DND-41 (cell line): ENCODE measurements around the gene CCDC3.

Experiments
- ATAC-seq: fragments of 200-7000 bp; cut with Tn5 transposase; 3 replicates; pipeline ENCODE4 v1.9.1; 2021; ENCODE audit warnings: low read depth; ENCODE audit not compliant: insufficient read depth
- DNase-seq: peaks from one replicate; pipeline ENCODE4 v3.0.0-alpha.2; 2020
- H2AFZ ChIP-seq: 2 replicates; pipeline ENCODE4 v1.6.0; 2012; ENCODE audit warnings: low read depth, low read length
- H3K27ac ChIP-seq: 2 replicates; pipeline ENCODE4 v1.5.1; 2012; ENCODE audit warnings: low read length, inconsistent platforms
- H3K27me3 ChIP-seq: fragments of 200-600 bp; sonication (generic); 2 replicates; pipeline ENCODE4 v1.6.0; 2012; ENCODE audit warnings: low read length, mild to moderate bottlenecking, inconsistent platforms; ENCODE audit not compliant: insufficient read depth, poor library complexity
- H3K36me3 ChIP-seq: 2 replicates; pipeline ENCODE4 v1.5.1; 2012; ENCODE audit warnings: low read length, inconsistent platforms; ENCODE audit not compliant: insufficient read depth
- H3K4me1 ChIP-seq: 2 replicates; pipeline ENCODE4 v1.5.1; 2012; ENCODE audit warnings: mild to moderate bottlenecking, low read length; ENCODE audit not compliant: insufficient read depth
- H3K4me2 ChIP-seq: 2 replicates; pipeline ENCODE4 v1.6.0; 2012; ENCODE audit warnings: mild to moderate bottlenecking, moderate library complexity, low read length, inconsistent platforms; ENCODE audit not compliant: insufficient read depth
- H3K4me3 ChIP-seq, 2 experiments: fragments of 200-600 bp in 1 of 2; shearing (Covaris generic) in 1 of 2; 2 replicates each; pipeline ENCODE4 v1.5.1; 2012 to 2016; ENCODE audit warnings: inconsistent platforms in 2 of 2, low read length in 2 of 2, mild to moderate bottlenecking in 2 of 2, low read depth in 1 of 2, moderate library complexity in 1 of 2
- H3K79me2 ChIP-seq: 2 replicates; pipeline ENCODE4 v1.6.0; 2012; ENCODE audit warnings: low read length, inconsistent platforms; ENCODE audit not compliant: insufficient read depth
- H3K9ac ChIP-seq: 2 replicates; pipeline ENCODE4 v1.6.0; 2012; ENCODE audit warnings: low read depth, mild to moderate bottlenecking, inconsistent platforms, low read length, moderate library complexity
- H3K9me3 ChIP-seq: 2 replicates; pipeline ENCODE4 v1.5.1; 2012; ENCODE audit warnings: low read length, moderate library complexity, mild to moderate bottlenecking, inconsistent platforms; ENCODE audit not compliant: insufficient read depth, severe bottlenecking
- H4K20me1 ChIP-seq: 2 replicates; pipeline ENCODE4 v1.6.0; 2012; ENCODE audit warnings: low read length; ENCODE audit not compliant: insufficient read depth
- EZH2 ChIP-seq: IDR thresholded peaks from 3 replicates; pipeline ENCODE4 v1.6.1; 2012; ENCODE audit warnings: borderline replicate concordance, low read depth, mild to moderate bottlenecking, moderate library complexity, low read length, inconsistent platforms; ENCODE audit not compliant: severe bottlenecking
- TF ChIP-seq, protein P1 (sequence below): IDR thresholded peaks from 2 replicates; pipeline ENCODE4 v1.5.1; 2012; ENCODE audit warnings: borderline replicate concordance, low read length, moderate library complexity, mild to moderate bottlenecking; ENCODE audit not compliant: poor library complexity, severe bottlenecking; ENCODE audit errors: extremely low read depth

The CCDC3 gene

DNA sequence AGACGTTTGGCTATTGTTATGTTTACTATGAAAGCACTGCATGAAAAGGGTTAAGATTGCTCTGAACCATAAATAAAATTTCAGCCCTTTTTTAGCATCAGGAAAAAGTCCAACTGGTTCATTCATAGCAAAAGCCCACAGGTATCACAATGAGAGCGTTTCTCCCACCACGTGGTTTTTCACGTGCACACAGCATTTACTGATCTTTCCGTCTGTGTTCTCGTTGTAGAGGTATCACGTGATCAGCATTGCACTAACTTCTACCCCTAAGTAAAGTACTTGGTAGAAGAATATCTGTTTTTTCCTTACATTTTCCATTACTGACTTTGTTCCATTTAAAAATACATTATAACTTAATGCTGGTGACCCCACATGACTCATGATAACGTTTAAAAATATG lies 17.8 kb upstream of the CCDC3 start:
- Histone ChIP-seq H3K4me2 (no peak overlapping the region), H3K9me3 (peaks cover 12% of the 10 kb centered on the region), H3K27me3 (no peaks in the 10 kb centered on the region), H3K4me3 (no peak overlapping the region), H2AFZ (no peak overlapping the region), H3K4me1 (no peaks in the 10 kb centered on the region), H3K79me2 (no peaks in the 10 kb centered on the region), H3K27ac (no peak overlapping the region), H3K9ac (no peak overlapping the region), H4K20me1 (no peaks in the 10 kb centered on the region), H3K36me3 (no peaks in the 10 kb centered on the region)
- TF ChIP-seq, protein P1, sequence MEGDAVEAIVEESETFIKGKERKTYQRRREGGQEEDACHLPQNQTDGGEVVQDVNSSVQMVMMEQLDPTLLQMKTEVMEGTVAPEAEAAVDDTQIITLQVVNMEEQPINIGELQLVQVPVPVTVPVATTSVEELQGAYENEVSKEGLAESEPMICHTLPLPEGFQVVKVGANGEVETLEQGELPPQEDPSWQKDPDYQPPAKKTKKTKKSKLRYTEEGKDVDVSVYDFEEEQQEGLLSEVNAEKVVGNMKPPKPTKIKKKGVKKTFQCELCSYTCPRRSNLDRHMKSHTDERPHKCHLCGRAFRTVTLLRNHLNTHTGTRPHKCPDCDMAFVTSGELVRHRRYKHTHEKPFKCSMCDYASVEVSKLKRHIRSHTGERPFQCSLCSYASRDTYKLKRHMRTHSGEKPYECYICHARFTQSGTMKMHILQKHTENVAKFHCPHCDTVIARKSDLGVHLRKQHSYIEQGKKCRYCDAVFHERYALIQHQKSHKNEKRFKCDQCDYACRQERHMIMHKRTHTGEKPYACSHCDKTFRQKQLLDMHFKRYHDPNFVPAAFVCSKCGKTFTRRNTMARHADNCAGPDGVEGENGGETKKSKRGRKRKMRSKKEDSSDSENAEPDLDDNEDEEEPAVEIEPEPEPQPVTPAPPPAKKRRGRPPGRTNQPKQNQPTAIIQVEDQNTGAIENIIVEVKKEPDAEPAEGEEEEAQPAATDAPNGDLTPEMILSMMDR = no peak
- ATAC-seq (no peak), DNase-seq (no peak)

DNA sequence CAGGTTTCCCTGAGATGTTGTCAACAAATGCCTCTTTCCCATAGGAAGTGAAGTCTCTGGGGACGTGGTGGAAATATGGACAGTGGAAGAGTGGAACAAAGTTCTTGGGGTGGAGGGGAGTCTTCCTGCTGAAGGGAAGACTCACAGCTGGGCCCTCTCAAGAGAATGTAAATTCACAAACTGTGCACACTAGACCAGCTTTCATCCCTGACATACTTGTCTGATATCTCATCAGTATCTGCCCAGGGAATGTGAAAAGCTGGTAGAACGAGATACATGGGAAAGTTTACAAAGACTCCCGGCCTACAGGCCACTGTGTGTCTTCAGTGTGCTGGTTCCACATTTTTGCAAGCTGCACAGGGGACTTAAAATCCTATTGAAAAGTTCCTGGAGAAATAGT lies 16.7 kb upstream of the CCDC3 start:
- no peaks in the 10 kb centered on the region for H3K4me1 ChIP-seq
- H3K79me2 ChIP-seq = no peaks in the 10 kb centered on the region
- TF ChIP-seq, protein P1 = no peak
- TF ChIP-seq EZH2 = no peak
- ATAC-seq = no peak
- DNase-seq = no peak
- H2AFZ ChIP-seq = no peak overlapping the region
- no peak overlapping the region for H3K4me3 ChIP-seq
- H4K20me1 ChIP-seq = no peaks in the 10 kb centered on the region
- no peaks in the 10 kb centered on the region for H3K36me3 ChIP-seq
- H3K27me3 ChIP-seq = no peaks in the 10 kb centered on the region
- H3K4me2 ChIP-seq = no peak overlapping the region
- no peak overlapping the region for H3K9ac ChIP-seq
- no peak overlapping the region for H3K27ac ChIP-seq
- H3K9me3 ChIP-seq = peaks cover 1% of the 10 kb centered on the region

DNA sequence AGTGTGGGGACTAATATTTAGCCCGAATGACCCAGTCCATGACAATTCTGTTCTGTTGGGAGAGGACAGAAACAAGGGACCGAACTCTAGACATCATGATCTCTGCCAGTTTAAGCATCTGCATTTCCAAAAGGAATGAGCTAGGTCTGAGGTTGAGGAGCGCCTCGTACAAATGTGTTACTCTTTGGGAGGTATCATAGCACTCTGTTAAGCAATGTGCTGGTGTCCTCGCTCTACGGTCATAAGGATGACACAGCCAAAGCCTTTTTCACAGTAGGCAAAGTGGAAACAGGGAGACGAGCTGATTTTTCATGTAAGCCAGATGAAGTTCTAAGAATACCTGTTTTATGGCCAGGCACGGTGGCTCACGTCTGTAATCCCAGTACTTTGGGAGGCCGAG lies 15.4 kb upstream of the CCDC3 start:
- Histone ChIP-seq H3K9ac (no peak overlapping the region), H3K4me2 (no peak overlapping the region), H3K79me2 (no peaks in the 10 kb centered on the region), H3K27ac (no peak overlapping the region), H2AFZ (no peak overlapping the region), H3K4me1 (no peaks in the 10 kb centered on the region), H3K9me3 (no peaks in the 10 kb centered on the region), H3K4me3 (no peak overlapping the region), H3K27me3 (no peaks in the 10 kb centered on the region), H3K36me3 (no peaks in the 10 kb centered on the region), H4K20me1 (no peaks in the 10 kb centered on the region)
- DNase-seq (no peak), ATAC-seq (no peak)
- TF ChIP-seq, protein P1 = no peak
- TF ChIP-seq EZH2 = no peak

DNA sequence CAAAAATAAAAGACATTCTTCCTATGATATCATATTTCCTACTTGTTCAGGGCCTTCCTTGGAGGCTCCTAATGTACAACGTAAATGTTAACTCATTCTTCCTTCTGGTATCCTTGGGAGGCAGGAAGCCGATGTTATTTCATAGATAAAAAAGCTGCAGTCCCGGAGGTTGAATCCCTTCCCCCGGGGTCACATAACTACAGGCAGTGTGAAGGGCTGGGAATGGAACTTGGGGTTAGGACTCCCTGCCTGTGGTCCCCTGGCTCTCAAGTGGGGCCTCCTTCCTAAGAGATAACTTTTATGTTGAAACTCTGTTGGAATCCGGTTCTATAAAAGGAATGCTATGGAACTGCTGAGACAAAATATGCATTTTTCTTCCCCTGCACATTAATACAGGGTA lies 14.9 kb upstream of the CCDC3 start:
- no peak overlapping the region for H3K27ac ChIP-seq
- no peaks in the 10 kb centered on the region for H4K20me1 ChIP-seq
- ATAC-seq = no peak
- H3K27me3 ChIP-seq = no peaks in the 10 kb centered on the region
- H3K36me3 ChIP-seq = no peaks in the 10 kb centered on the region
- no peaks in the 10 kb centered on the region for H3K79me2 ChIP-seq
- no peaks in the 10 kb centered on the region for H3K4me1 ChIP-seq
- TF ChIP-seq, protein P1 = no peak
- TF ChIP-seq EZH2 = no peak
- no peak overlapping the region for H3K4me3 ChIP-seq
- H3K4me2 ChIP-seq = no peak overlapping the region
- H3K9me3 ChIP-seq = no peaks in the 10 kb centered on the region
- no peak for DNase-seq
- H2AFZ ChIP-seq = no peak overlapping the region
- H3K9ac ChIP-seq = no peak overlapping the region
